GM19193 (cell line): Measurements from ENCODE around the gene FAU.
A peak's percentile ranks its signal among the peaks of the same experiment; 100 is the strongest.

Source experiments
- POLR2A ChIP-seq: IDR thresholded peaks from 4 replicates; pipeline ENCODE4 v1.6.1; 2011; ENCODE audit not compliant: insufficient read depth, insufficient read length; ENCODE audit errors: extremely low read depth

FAU gene

GRCh38 chr11:65129649-65130441 lies 7.9 kb upstream of the FAU start:
- no peak for TF ChIP-seq POLR2A

GRCh38 chr11:65128182-65129145 lies 6.5 kb upstream of the FAU start:
- peak; percentile 52 for TF ChIP-seq POLR2A

GRCh38 chr11:65127473-65128181 lies 5.7 kb upstream of the FAU start:
- no peak for TF ChIP-seq POLR2A

- TF ChIP-seq POLR2A, result peak; percentile 48
Measured at GRCh38 chr11:65126624-65127274, 4.8 kb upstream of the FAU start.

- TF ChIP-seq POLR2A, result no peak
Measured at GRCh38 chr11:65125197-65126056, 3.5 kb upstream of the FAU start.

- no peak for TF ChIP-seq POLR2A
Measured at GRCh38 chr11:65124480-65125196, 2.7 kb upstream of the FAU start.

GRCh38 chr11:65121447-65121864 lies 478 bp downstream of the FAU start:
- no peak for TF ChIP-seq POLR2A

GRCh38 chr11:65120831-65121230 lies 1.1 kb downstream of the FAU start:
- TF ChIP-seq POLR2A, result no peak

GRCh38 chr11:65119670-65119995 lies 2.3 kb downstream of the FAU start:
- no peak for TF ChIP-seq POLR2A

GRCh38 chr11:65118097-65118837 lies 3.7 kb downstream of the FAU start:
- TF ChIP-seq POLR2A, result no peak

- TF ChIP-seq POLR2A, result peak; percentile 77
Measured at GRCh38 chr11:65117206-65118096, 4.5 kb downstream of the FAU start, which contains the start of gene ZNHIT2. Gene ZNHIT2, minus strand, starts transcription at chr11:65117701. Its CDS starts 48 bp downstream, at chr11:65117653.
